ENCODE results near the gene KLK5.
"Not testable (repeated sequence)": the region's sequence is repeated elsewhere in the genome, so short reads cannot be mapped to it uniquely, and the experiment has no call there.

KLK5 gene

GRCh38 chr19:50952910-50953309 is at the start of gene KLK5:
TSS of gene KLK5 (minus strand) at chr19:50953038. CDS start at chr19:50952657, 381 bp downstream.
- DNase-seq = no peak

GRCh38 chr19:51002089-51002532 is 49.3 kb upstream of the KLK5 start:
- no peak for DNase-seq

- DNase-seq = no peak
These were observed 48.7 kb upstream of the KLK5 start, which contains the start of gene KLK8 for GRCh38 chr19:51001515-51001914. TSS of gene KLK8 (minus strand) at chr19:51001604. CDS start at chr19:51001167, 437 bp downstream.

- DNase-seq = no peak
These were observed 48.1 kb upstream of the KLK5 start for GRCh38 chr19:51000981-51001380.

- no peak for DNase-seq
These were observed 47.6 kb upstream of the KLK5 start for GRCh38 chr19:51000426-51000825.

- DNase-seq = no peak
These were observed 45.8 kb upstream of the KLK5 start for GRCh38 chr19:50998686-50999085.

- DNase-seq = no peak
These were observed 45.2 kb upstream of the KLK5 start for GRCh38 chr19:50998061-50998460.

GRCh38 chr19:50994129-50994528 is 41.3 kb upstream of the KLK5 start:
- no peak for DNase-seq

- no peak for DNase-seq
These were observed 39.8 kb upstream of the KLK5 start for GRCh38 chr19:50992666-50993035.

GRCh38 chr19:50984416-50984815 is 31.6 kb upstream of the KLK5 start:
- not testable (repeated sequence) for DNase-seq

- no peak for DNase-seq
These were observed 30.9 kb upstream of the KLK5 start, which contains the start of gene KLK7 for GRCh38 chr19:50983625-50984292. TSS of gene KLK7 (minus strand) at chr19:50983917. CDS start at chr19:50982399, 1,518 bp downstream.

- DNase-seq = no peak
These were observed 29.3 kb upstream of the KLK5 start for GRCh38 chr19:50982186-50982585.

GRCh38 chr19:50981587-50982146 is 28.8 kb upstream of the KLK5 start:
- no peak for DNase-seq

GRCh38 chr19:50980208-50980607 is 27.4 kb upstream of the KLK5 start:
- DNase-seq = no peak

- no peak for DNase-seq
These were observed 26.9 kb upstream of the KLK5 start for GRCh38 chr19:50979758-50980157.

- no peak for DNase-seq
These were observed 26.0 kb upstream of the KLK5 start for GRCh38 chr19:50978772-50979390.

GRCh38 chr19:50977626-50978025 is 24.8 kb upstream of the KLK5 start:
- no peak for DNase-seq

GRCh38 chr19:50975766-50976165 is 22.9 kb upstream of the KLK5 start:
- no peak for DNase-seq

GRCh38 chr19:50974702-50975556 is 22.1 kb upstream of the KLK5 start:
- no peak for DNase-seq

- DNase-seq = no peak
These were observed 20.0 kb upstream of the KLK5 start for GRCh38 chr19:50972795-50973376.

- DNase-seq = not testable (repeated sequence)
These were observed 17.0 kb upstream of the KLK5 start for GRCh38 chr19:50969810-50970209.

- peak; percentile 18 for DNase-seq
These were observed 16.5 kb upstream of the KLK5 start, which contains the start of gene KLK6 for GRCh38 chr19:50969413-50969760. TSS of gene KLK6 (minus strand) at chr19:50969591. CDS start at chr19:50968104, 1,487 bp downstream.

All from RPMI8226 (cell line).